ENCODE data around the gene THRAP3.

Gene THRAP3

GRCh38 chr1:36341626-36342320 is 117.5 kb downstream of the THRAP3 start:
- H3K27ac ChIP-seq (ENCODE audit: insufficient read depth, low read depth, low read length, poor library complexity, severe bottlenecking): no peak overlapping the region
- no peaks in the 10 kb centered on the region for H3K36me3 ChIP-seq (ENCODE audit: control insufficient read depth, insufficient read depth, low read length)
- H3K4me3 ChIP-seq (ENCODE audit: insufficient read depth, low read depth, low read length): no peak overlapping the region

GRCh38 chr1:36342426-36343185 is 118.4 kb downstream of the THRAP3 start:
- no peaks in the 10 kb centered on the region for H3K9me3 ChIP-seq (ENCODE audit: control insufficient read depth, low read length)
- H3K36me3 ChIP-seq (ENCODE audit: control insufficient read depth, insufficient read depth, low read length): no peaks in the 10 kb centered on the region
- WGBS, 2 experiments: 89 to 92% methylated on average over 10 of the region's 10 CpGs
- no peak overlapping the region for H3K4me3 ChIP-seq (ENCODE audit: insufficient read depth, low read depth, low read length)
- no peaks in the 10 kb centered on the region for H3K4me1 ChIP-seq (ENCODE audit: control insufficient read depth, insufficient read depth, low read length)
- H3K27me3 ChIP-seq (ENCODE audit: control insufficient read depth, insufficient read depth, low read length, poor library complexity, severe bottlenecking): no peaks in the 10 kb centered on the region
- H3K27ac ChIP-seq (ENCODE audit: insufficient read depth, low read depth, low read length, poor library complexity, severe bottlenecking): no peak overlapping the region

More at GRCh38 chr1:36341626-36342320, 117.5 kb downstream of the THRAP3 start:
- WGBS, 2 experiments: 92 to 93% methylated on average over 34 of the region's 34 CpGs
- no peaks in the 10 kb centered on the region for H3K4me1 ChIP-seq (ENCODE audit: control insufficient read depth, insufficient read depth, low read length)
- H3K9me3 ChIP-seq (ENCODE audit: control insufficient read depth, low read length): no peaks in the 10 kb centered on the region
- no peaks in the 10 kb centered on the region for H3K27me3 ChIP-seq (ENCODE audit: control insufficient read depth, insufficient read depth, low read length, poor library complexity, severe bottlenecking)

- Histone ChIP-seq H3K9me3 (ENCODE audit: control insufficient read depth, low read length) (no peaks in the 10 kb centered on the region), H3K4me1 (ENCODE audit: control insufficient read depth, insufficient read depth, low read length) (no peaks in the 10 kb centered on the region), H3K4me3 (ENCODE audit: insufficient read depth, low read depth, low read length) (no peak overlapping the region), H3K27me3 (ENCODE audit: control insufficient read depth, insufficient read depth, low read length, poor library complexity, severe bottlenecking) (no peaks in the 10 kb centered on the region), H3K27ac (ENCODE audit: insufficient read depth, low read depth, low read length, poor library complexity, severe bottlenecking) (no peak overlapping the region), H3K36me3 (ENCODE audit: control insufficient read depth, insufficient read depth, low read length) (peaks cover 11% of the 10 kb centered on the region)
- 95% methylated on average over 24 of the region's 24 CpGs for WGBS, 2 experiments
Measured at GRCh38 chr1:36343651-36344394, 119.6 kb downstream of the THRAP3 start.

- Histone ChIP-seq H3K9me3 (ENCODE audit: control insufficient read depth, low read length) (no peaks in the 10 kb centered on the region), H3K27ac (ENCODE audit: insufficient read depth, low read depth, low read length, poor library complexity, severe bottlenecking) (no peak overlapping the region), H3K4me3 (ENCODE audit: insufficient read depth, low read depth, low read length) (no peak overlapping the region), H3K27me3 (ENCODE audit: control insufficient read depth, insufficient read depth, low read length, poor library complexity, severe bottlenecking) (no peaks in the 10 kb centered on the region), H3K4me1 (ENCODE audit: control insufficient read depth, insufficient read depth, low read length) (no peaks in the 10 kb centered on the region), H3K36me3 (ENCODE audit: control insufficient read depth, insufficient read depth, low read length) (peaks cover 13% of the 10 kb centered on the region)
- WGBS, 2 experiments: 82% methylated on average over 8 of the region's 8 CpGs
Measured at GRCh38 chr1:36344395-36344680, 120.1 kb downstream of the THRAP3 start.

- Histone ChIP-seq H3K36me3 (ENCODE audit: control insufficient read depth, insufficient read depth, low read length) (peaks cover 13% of the 10 kb centered on the region), H3K9me3 (ENCODE audit: control insufficient read depth, low read length) (no peaks in the 10 kb centered on the region)
- 93 to 96% methylated on average over 7 of the region's 7 CpGs for WGBS, 2 experiments
Measured at GRCh38 chr1:36345353-36345752, 121.1 kb downstream of the THRAP3 start.

GRCh38 chr1:36346741-36347370 is 122.6 kb downstream of the THRAP3 start:
- WGBS, 2 experiments: 94 to 96% methylated on average over 8 of the region's 8 CpGs
- Histone ChIP-seq H3K9me3 (ENCODE audit: control insufficient read depth, low read length) (no peaks in the 10 kb centered on the region), H3K27me3 (ENCODE audit: control insufficient read depth, insufficient read depth, low read length, poor library complexity, severe bottlenecking) (no peaks in the 10 kb centered on the region), H3K27ac (ENCODE audit: insufficient read depth, low read depth, low read length, poor library complexity, severe bottlenecking) (no peak overlapping the region), H3K36me3 (ENCODE audit: control insufficient read depth, insufficient read depth, low read length) (peaks cover 13% of the 10 kb centered on the region), H3K4me3 (ENCODE audit: insufficient read depth, low read depth, low read length) (no peak overlapping the region), H3K4me1 (ENCODE audit: control insufficient read depth, insufficient read depth, low read length) (peaks cover 11% of the 10 kb centered on the region)

More at GRCh38 chr1:36345353-36345752, 121.1 kb downstream of the THRAP3 start:
- Histone ChIP-seq H3K4me3 (ENCODE audit: insufficient read depth, low read depth, low read length) (no peak overlapping the region), H3K4me1 (ENCODE audit: control insufficient read depth, insufficient read depth, low read length) (no peaks in the 10 kb centered on the region), H3K27me3 (ENCODE audit: control insufficient read depth, insufficient read depth, low read length, poor library complexity, severe bottlenecking) (no peaks in the 10 kb centered on the region), H3K27ac (ENCODE audit: insufficient read depth, low read depth, low read length, poor library complexity, severe bottlenecking) (no peak overlapping the region)

GRCh38 chr1:36349241-36349671 is 125.0 kb downstream of the THRAP3 start:
- no peaks in the 10 kb centered on the region for H3K27me3 ChIP-seq (ENCODE audit: control insufficient read depth, insufficient read depth, low read length, poor library complexity, severe bottlenecking)
- H3K9me3 ChIP-seq (ENCODE audit: control insufficient read depth, low read length): no peaks in the 10 kb centered on the region
- peaks cover 21% of the 10 kb centered on the region for H3K4me1 ChIP-seq (ENCODE audit: control insufficient read depth, insufficient read depth, low read length)
- H3K27ac ChIP-seq (ENCODE audit: insufficient read depth, low read depth, low read length, poor library complexity, severe bottlenecking): no peak overlapping the region
- H3K36me3 ChIP-seq (ENCODE audit: control insufficient read depth, insufficient read depth, low read length): peaks cover 13% of the 10 kb centered on the region
- no peak overlapping the region for H3K4me3 ChIP-seq (ENCODE audit: insufficient read depth, low read depth, low read length)
- 92 to 95% methylated on average over 7 of the region's 7 CpGs for WGBS, 2 experiments

GRCh38 chr1:36349839-36350238 is 125.6 kb downstream of the THRAP3 start:
- Histone ChIP-seq H3K27me3 (ENCODE audit: control insufficient read depth, insufficient read depth, low read length, poor library complexity, severe bottlenecking) (no peaks in the 10 kb centered on the region), H3K4me3 (ENCODE audit: insufficient read depth, low read depth, low read length) (no peak overlapping the region), H3K27ac (ENCODE audit: insufficient read depth, low read depth, low read length, poor library complexity, severe bottlenecking) (no peak overlapping the region), H3K36me3 (ENCODE audit: control insufficient read depth, insufficient read depth, low read length) (peaks cover 18% of the 10 kb centered on the region), H3K9me3 (ENCODE audit: control insufficient read depth, low read length) (no peaks in the 10 kb centered on the region), H3K4me1 (ENCODE audit: control insufficient read depth, insufficient read depth, low read length) (peaks cover 21% of the 10 kb centered on the region)
- WGBS, 2 experiments: 94% methylated on average over 16 of the region's 16 CpGs

- 94 to 95% methylated on average over 13 of the region's 13 CpGs for WGBS, 2 experiments
- H3K36me3 ChIP-seq (ENCODE audit: control insufficient read depth, insufficient read depth, low read length): peaks cover 22% of the 10 kb centered on the region
- H3K27ac ChIP-seq (ENCODE audit: insufficient read depth, low read depth, low read length, poor library complexity, severe bottlenecking): no peak overlapping the region
- peaks cover 21% of the 10 kb centered on the region for H3K4me1 ChIP-seq (ENCODE audit: control insufficient read depth, insufficient read depth, low read length)
- no peak overlapping the region for H3K4me3 ChIP-seq (ENCODE audit: insufficient read depth, low read depth, low read length)
- no peaks in the 10 kb centered on the region for H3K27me3 ChIP-seq (ENCODE audit: control insufficient read depth, insufficient read depth, low read length, poor library complexity, severe bottlenecking)
- no peaks in the 10 kb centered on the region for H3K9me3 ChIP-seq (ENCODE audit: control insufficient read depth, low read length)
Measured at GRCh38 chr1:36350659-36351226, 126.5 kb downstream of the THRAP3 start.

Data from ectodermal cell (in vitro differentiated cells).